A673 (cell line): ENCODE data around the gene NUP50. TPM values are rescaled to one million over a fixed set of nuclear protein-coding genes. Genes with fewer than 3 reads are reported as not detected.
"Not testable (repeated sequence)": the region's sequence is repeated elsewhere in the genome, so short reads cannot be mapped to it uniquely, and the experiment has no call there.

Experiments used
- BruUV-seq: library from RNA; stranded (reverse); fragments of 400-500 nt; replicated peaks from 2 replicates; lab custom pipeline; 2021; lab: Mats Ljungman, UMichigan
- CTCF ChIA-PET: fragments of 300-600 bp; sonication (Branson Sonifier 250); formaldehyde crosslinking; loops from one replicate; lab custom pipeline; 2022; ENCODE audit warnings: antibody characterized with exemption; lab: Charles Lee
- POLR2A ChIA-PET: fragments of 300-600 bp; sonication (Branson Sonifier 250); formaldehyde crosslinking; loops from one replicate; lab custom pipeline; 2022; ENCODE audit warnings: antibody characterized with exemption; ENCODE audit not compliant: low non-redundant PET; lab: Charles Lee
- DNase-seq: peaks from one replicate; pipeline ENCODE4 v3.0.0-alpha.2; 2015; ENCODE audit warnings: low spot score
- H3K27ac ChIP-seq: fragments of 200-600 bp; sonication (generic); 2 replicates; pipeline ENCODE4 v1.5.1; 2016; ENCODE audit warnings: mixed run types, low read depth, mild to moderate bottlenecking, mixed read lengths, antibody characterized with exemption, low read length; ENCODE audit not compliant: poor library complexity, severe bottlenecking
- H3K27me3 ChIP-seq: fragments of 200-600 bp; sonication (generic); replicated peaks from 2 replicates; pipeline ENCODE4 v1.6.1; 2017; ENCODE audit warnings: mixed run types, low read depth, mild to moderate bottlenecking, mixed read lengths, antibody characterized with exemption, low read length; ENCODE audit not compliant: insufficient read depth, poor library complexity
- H3K36me3 ChIP-seq: fragments of 200-600 bp; sonication (generic); 2 replicates; pipeline ENCODE4 v1.6.1; 2016; ENCODE audit warnings: mixed run types, mild to moderate bottlenecking, mixed read lengths, antibody characterized with exemption, low read length; ENCODE audit not compliant: insufficient read depth, poor library complexity, severe bottlenecking
- H3K4me1 ChIP-seq: fragments of 200-600 bp; sonication (generic); 2 replicates; pipeline ENCODE4 v1.6.1; 2017; ENCODE audit warnings: mixed run types, mild to moderate bottlenecking, mixed read lengths, antibody characterized with exemption, low read length; ENCODE audit not compliant: insufficient read depth, poor library complexity, severe bottlenecking
- H3K4me3 ChIP-seq: fragments of 200-600 bp; sonication (generic); 2 replicates; pipeline ENCODE4 v1.5.1; 2016; ENCODE audit warnings: low read depth, mixed run types, mild to moderate bottlenecking, mixed read lengths, low read length; ENCODE audit not compliant: poor library complexity, severe bottlenecking
- H3K9me3 ChIP-seq: fragments of 200-600 bp; sonication (generic); 2 replicates; pipeline ENCODE4 v1.6.1; 2016; ENCODE audit warnings: mixed run types, low read depth, mild to moderate bottlenecking, mixed read lengths, antibody characterized with exemption, low read length; ENCODE audit not compliant: poor library complexity, severe bottlenecking
- EZH2 ChIP-seq: fragments of 200-600 bp; sonication (generic); IDR thresholded peaks from 2 replicates; pipeline ENCODE4 v1.6.1; 2017; ENCODE audit warnings: borderline replicate concordance, low read depth, mild to moderate bottlenecking, mixed read lengths, antibody characterized with exemption, low read length; ENCODE audit not compliant: poor library complexity, severe bottlenecking
- intact Hi-C: fragments of 100-400 bp; cut with micrococcal nuclease; formaldehyde crosslinking; loops from one replicate; pipeline ENCODE4 v1.10.0; 2022; ENCODE audit not compliant: unreplicated experiment
- total RNA-seq: library from RNA; stranded (reverse); gene quantifications from 2 replicates; pipeline ENCODE4 v1.2.3, GENCODE V29; 2021
- TF ChIP-seq, protein P1 (sequence below): fragments of 300-800, 200-600 bp; sonication (generic); conservative IDR thresholded peaks from 2 replicates; pipeline ENCODE4 v1.5.1; 2017; ENCODE audit warnings: low read depth, mild to moderate bottlenecking, antibody characterized with exemption, low read length, moderate library complexity, mixed read lengths

NUP50 gene
- total RNA-seq, 1 experiment from 2014 or later, result 124 TPM

DNA sequence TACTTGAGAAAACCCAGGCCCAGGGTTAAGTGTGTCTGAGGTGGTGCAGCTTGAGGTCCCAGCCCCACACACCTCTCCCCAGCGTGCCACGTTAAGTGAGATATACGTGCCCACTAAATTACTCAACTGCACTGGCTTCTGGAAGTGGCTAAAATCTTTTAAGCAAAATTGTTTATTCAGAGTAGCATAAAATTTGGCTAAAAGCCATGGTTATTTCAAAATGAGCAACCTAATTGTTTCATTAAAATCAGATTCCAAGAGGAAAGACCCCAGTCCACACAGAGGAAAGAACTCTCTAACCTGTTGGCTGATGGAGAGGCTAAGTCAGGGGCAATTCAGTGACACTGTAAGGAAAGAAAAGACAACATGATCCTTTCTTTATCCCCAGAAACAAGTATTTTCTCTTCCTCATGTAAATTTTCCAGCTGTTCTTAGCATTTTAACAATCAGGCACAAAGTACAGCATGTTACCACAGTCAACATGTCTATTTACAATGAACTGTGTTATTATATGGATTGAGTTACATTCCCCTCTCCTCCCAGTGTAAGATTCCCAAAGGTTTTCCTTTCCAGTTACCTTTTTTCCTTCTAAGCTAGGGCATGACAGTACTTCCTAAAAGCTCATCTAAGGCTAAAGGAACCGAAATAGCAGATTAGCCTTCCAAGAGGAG lies 26.6 kb downstream of the NUP50 start:
- POLR2A ChIA-PET, result no interaction called here
- DNase-seq, result no peak
- intact Hi-C loops, result no loop called here
- CTCF ChIA-PET, result no interaction called here
- Histone ChIP-seq H3K4me3 (no peak overlapping the region), H3K36me3 (peaks cover 17% of the 10 kb centered on the region), H3K27me3 (no peaks in the 10 kb centered on the region), H3K27ac (no peak overlapping the region), H3K9me3 (no peaks in the 10 kb centered on the region), H3K4me1 (no peaks in the 10 kb centered on the region)
- TF ChIP-seq, protein P1, sequence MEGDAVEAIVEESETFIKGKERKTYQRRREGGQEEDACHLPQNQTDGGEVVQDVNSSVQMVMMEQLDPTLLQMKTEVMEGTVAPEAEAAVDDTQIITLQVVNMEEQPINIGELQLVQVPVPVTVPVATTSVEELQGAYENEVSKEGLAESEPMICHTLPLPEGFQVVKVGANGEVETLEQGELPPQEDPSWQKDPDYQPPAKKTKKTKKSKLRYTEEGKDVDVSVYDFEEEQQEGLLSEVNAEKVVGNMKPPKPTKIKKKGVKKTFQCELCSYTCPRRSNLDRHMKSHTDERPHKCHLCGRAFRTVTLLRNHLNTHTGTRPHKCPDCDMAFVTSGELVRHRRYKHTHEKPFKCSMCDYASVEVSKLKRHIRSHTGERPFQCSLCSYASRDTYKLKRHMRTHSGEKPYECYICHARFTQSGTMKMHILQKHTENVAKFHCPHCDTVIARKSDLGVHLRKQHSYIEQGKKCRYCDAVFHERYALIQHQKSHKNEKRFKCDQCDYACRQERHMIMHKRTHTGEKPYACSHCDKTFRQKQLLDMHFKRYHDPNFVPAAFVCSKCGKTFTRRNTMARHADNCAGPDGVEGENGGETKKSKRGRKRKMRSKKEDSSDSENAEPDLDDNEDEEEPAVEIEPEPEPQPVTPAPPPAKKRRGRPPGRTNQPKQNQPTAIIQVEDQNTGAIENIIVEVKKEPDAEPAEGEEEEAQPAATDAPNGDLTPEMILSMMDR, result no peak
- TF ChIP-seq EZH2, result no peak
- no TSS peak for BruUV-seq

DNA sequence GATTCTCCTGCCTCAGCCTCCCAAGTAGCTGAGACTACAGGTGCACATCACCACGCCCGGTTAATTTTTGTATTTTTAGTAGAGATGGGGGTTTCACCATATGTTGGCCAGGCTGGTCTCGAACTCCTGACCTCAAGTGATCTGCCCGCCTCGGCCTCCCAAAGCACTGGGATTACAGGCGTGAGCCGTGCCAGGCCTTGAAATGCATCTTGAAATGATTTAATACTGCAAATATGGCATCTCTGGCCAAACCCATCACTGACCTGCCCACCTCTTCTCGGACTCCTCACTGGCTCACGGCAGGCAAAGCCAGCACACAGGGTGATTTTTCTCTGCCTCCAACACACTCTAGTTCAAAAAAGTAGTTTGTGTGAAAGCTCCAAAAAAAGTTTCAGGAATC lies 28.0 kb downstream of the NUP50 start:
- CTCF ChIA-PET, BruUV-seq, H3K9me3 ChIP-seq, H3K27ac ChIP-seq, POLR2A ChIA-PET, H3K4me3 ChIP-seq, H3K36me3 ChIP-seq, intact Hi-C loops, H3K27me3 ChIP-seq, H3K4me1 ChIP-seq, DNase-seq: not testable (repeated sequence)

DNA sequence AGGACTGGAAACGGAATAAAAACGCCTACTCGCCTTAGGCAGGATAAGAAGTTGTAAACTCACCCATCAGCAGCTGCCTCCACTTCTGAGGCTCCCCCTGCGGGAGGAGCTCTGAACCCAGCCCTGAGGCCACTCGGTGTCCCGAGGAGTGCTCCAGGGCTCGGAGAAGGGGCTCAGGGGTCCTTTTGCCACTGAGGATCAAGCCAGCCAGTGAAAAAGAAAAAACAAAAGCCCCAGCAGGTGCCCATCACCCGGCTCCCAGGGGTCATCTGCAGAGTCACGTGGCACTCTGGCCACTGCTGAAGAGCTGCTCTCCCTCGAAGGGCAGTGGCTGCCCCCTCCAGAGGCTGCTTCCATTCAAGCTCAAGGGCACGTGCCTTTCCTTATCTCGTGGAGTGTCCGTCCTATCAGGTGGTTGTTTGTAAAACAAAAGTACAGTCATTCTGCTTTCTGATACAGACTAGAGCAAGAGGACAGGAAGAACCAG lies 29.0 kb downstream of the NUP50 start:
- DNase-seq, result no peak
- Histone ChIP-seq H3K4me3 (no peak overlapping the region), H3K36me3 (peaks cover 6% of the 10 kb centered on the region), H3K27ac (no peak overlapping the region), H3K27me3 (no peaks in the 10 kb centered on the region), H3K4me1 (no peaks in the 10 kb centered on the region), H3K9me3 (no peaks in the 10 kb centered on the region)
- intact Hi-C loops, result no loop called here
- CTCF ChIA-PET, result no interaction called here
- POLR2A ChIA-PET, result no interaction called here
- BruUV-seq, result no TSS peak
- TF ChIP-seq, protein P1, result 0 out of 2 replicates have a peak, but pooled peaks have one; percentile 16
- TF ChIP-seq EZH2, result no peak

DNA sequence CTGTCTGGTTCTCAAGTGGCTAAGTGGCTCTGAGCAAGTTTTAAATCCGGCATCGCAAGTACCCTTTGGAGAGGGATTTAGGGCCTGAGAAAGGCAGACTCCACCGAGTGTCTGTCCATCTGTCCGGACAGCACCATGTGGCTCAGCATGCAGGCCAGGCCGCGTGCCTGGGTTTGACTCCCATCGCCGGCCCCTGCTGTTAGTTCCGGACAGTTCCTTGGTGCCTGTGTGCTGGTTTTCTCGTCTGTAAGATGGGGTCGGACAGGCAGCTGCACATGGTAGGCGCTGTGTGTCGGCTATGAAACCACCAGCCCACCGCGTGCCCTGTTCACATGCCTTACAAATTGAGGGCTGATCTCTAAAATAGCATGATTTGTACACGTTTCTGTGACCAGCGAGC lies 31.0 kb downstream of the NUP50 start:
- no peaks in the 10 kb centered on the region for H3K27me3 ChIP-seq
- TF ChIP-seq, protein P1, result no peak
- no peak for TF ChIP-seq EZH2
- H3K27ac ChIP-seq, result no peak overlapping the region
- H3K36me3 ChIP-seq, result peaks cover 3% of the 10 kb centered on the region
- no peak for DNase-seq
- H3K9me3 ChIP-seq, result no peaks in the 10 kb centered on the region
- H3K4me3 ChIP-seq, result no peak overlapping the region
- BruUV-seq, result no TSS peak
- ChIA-PET POLR2A (no interaction called here), CTCF (no interaction called here)
- intact Hi-C loops, result no loop called here
- H3K4me1 ChIP-seq, result peaks cover 8% of the 10 kb centered on the region
